NB4 (cell line): ENCODE results near the gene KIAA0930.

ENCODE experiments used
- CTCF ChIP-seq: IDR thresholded peaks from one replicate; pipeline ENCODE4 v1.5.1; 2012; ENCODE audit warnings: low read depth, low read length
- POLR2A ChIP-seq: IDR thresholded peaks from 2 replicates; pipeline ENCODE4 v1.6.1; 2011; ENCODE audit warnings: mild to moderate bottlenecking; ENCODE audit not compliant: insufficient read length; ENCODE audit errors: extremely low read depth
- TF ChIP-seq, protein P1 (sequence below): IDR thresholded peaks from 2 replicates; pipeline ENCODE4 v1.6.1; 2011; ENCODE audit warnings: low read depth, low read length

DNA sequence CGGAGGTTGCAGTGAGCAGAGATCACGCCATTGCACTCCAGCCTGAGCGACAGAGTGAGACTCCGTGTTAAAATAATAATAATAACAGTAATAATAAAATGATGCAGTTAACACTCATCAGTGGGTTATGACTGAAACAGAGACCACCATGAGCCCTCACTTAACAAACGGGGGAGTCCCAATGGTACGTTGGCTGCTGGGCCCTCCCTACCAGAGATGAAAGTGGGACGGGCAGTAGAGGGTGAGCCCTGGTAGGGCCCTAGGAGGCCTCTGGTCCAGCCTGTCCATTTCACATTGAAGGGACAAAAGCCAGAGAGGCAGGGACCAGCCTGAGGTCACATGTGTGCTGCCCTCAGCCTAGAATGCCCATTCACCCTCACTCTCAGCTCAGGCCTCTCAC, 13.7 kb upstream of the KIAA0930 start:
- TF ChIP-seq CTCF, result no peak
- TF ChIP-seq, protein P1, sequence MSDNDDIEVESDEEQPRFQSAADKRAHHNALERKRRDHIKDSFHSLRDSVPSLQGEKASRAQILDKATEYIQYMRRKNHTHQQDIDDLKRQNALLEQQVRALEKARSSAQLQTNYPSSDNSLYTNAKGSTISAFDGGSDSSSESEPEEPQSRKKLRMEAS, result no peak
- TF ChIP-seq POLR2A, result no peak
